A549 treated with dexamethasone at 1 μM for 4 hours (cell line): ENCODE data around the gene VSIG8. TPM values are rescaled to one million over a fixed set of nuclear protein-coding genes. Genes with fewer than 3 reads are reported as not detected.

Source experiments
- total RNA-seq: library from RNA; stranded (reverse); fragments of 200-300 nt; extraction: Qiagen RNA extraction; gene quantifications from 5 replicates; pipeline ENCODE4 v1.2.3, GENCODE V29; 2022

VSIG8 gene
- total RNA-seq, result 0.06 to 0.11 TPM in 2 of 5 replicates, not detected in the others

GRCh38 chr1:159862557-159862956, at the start of gene VSIG8:
VSIG8 (minus strand) TSS chr1:159862657; CDS start chr1:159862521, 136 bp downstream.

GRCh38 chr1:159900086-159900680, 37.7 kb upstream of the VSIG8 start, which contains the start of gene CFAP45:
CFAP45 (minus strand) TSS chr1:159900165; CDS start chr1:159900098, 67 bp downstream.

GRCh38 chr1:159826441-159827101, 35.9 kb downstream of the VSIG8 start, which contains the start of gene SLAMF8:
SLAMF8 (plus strand) TSS chr1:159826873; CDS start chr1:159826899, 26 bp downstream.

Other genes with a start within 250 kb of the VSIG8 start
- not detected in 5 replicates for gene CRP, start 148.1 kb downstream of the VSIG8 start, total RNA-seq
- 58.0 to 74.4 TPM (median 72.4 TPM) in 5 replicates for gene DUSP23, start 81.7 kb downstream of the VSIG8 start, total RNA-seq
- gene FCRL6, start 60.3 kb downstream of the VSIG8 start, total RNA-seq, result not detected in 5 replicates
- 0.05 to 0.31 TPM (median 0.15 TPM) in 5 replicates for gene SLAMF8, start 35.8 kb downstream of the VSIG8 start, total RNA-seq
- gene CFAP45, start 37.5 kb upstream of the VSIG8 start, total RNA-seq, result 0.53 to 0.80 TPM (median 0.75 TPM) in 5 replicates
- gene TAGLN2, start 62.9 kb upstream of the VSIG8 start, total RNA-seq, result 973 to 1,007 TPM (median 994 TPM) in 5 replicates
- 0.14 to 0.21 TPM (median 0.19 TPM) in 5 replicates for gene IGSF9, start 83.0 kb upstream of the VSIG8 start, total RNA-seq
- gene SLAMF9, start 91.6 kb upstream of the VSIG8 start, total RNA-seq, result 0.22 to 0.43 TPM (median 0.37 TPM) in 5 replicates
- 4.0 to 4.9 TPM (median 4.5 TPM) in 5 replicates for gene PIGM, start 169.3 kb upstream of the VSIG8 start, total RNA-seq
- not detected in 5 replicates for gene KCNJ10, start 207.5 kb upstream of the VSIG8 start, total RNA-seq
- gene KCNJ9, start 218.9 kb upstream of the VSIG8 start, total RNA-seq, result not detected in 5 replicates
- 5.7 to 9.9 TPM (median 8.8 TPM) in 5 replicates for gene IGSF8, start 236.0 kb upstream of the VSIG8 start, total RNA-seq